ENCODE data around the gene SNRNP70.

GRCh38 chr19:49132974-49133609 lies 47.8 kb downstream of the SNRNP70 start:
- TF ChIP-seq FOXM1 (IDR thresholded peaks at IDR 0.05; ENCODE audit: borderline replicate concordance, low read depth), result no peak
- no peak for TF ChIP-seq YY1 (IDR thresholded peaks at IDR 0.05; ENCODE audit: low read depth)
- no peak for TF ChIP-seq TAF1 (IDR thresholded peaks at IDR 0.05; ENCODE audit: low read depth)
- TF ChIP-seq REST (IDR thresholded peaks at IDR 0.05; ENCODE audit: low read depth), result no peak
- no peak for TF ChIP-seq EP300 (IDR thresholded peaks at IDR 0.05; ENCODE audit: borderline replicate concordance)
- TF ChIP-seq CEBPB (IDR thresholded peaks at IDR 0.05), result no peak
- TF ChIP-seq RAD21 (IDR thresholded peaks at IDR 0.05; ENCODE audit: low read depth), result no peak
- TF ChIP-seq, protein P1, sequence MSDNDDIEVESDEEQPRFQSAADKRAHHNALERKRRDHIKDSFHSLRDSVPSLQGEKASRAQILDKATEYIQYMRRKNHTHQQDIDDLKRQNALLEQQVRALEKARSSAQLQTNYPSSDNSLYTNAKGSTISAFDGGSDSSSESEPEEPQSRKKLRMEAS (IDR thresholded peaks at IDR 0.05), result no peak
- no peak for TF ChIP-seq ZBTB7A (IDR thresholded peaks at IDR 0.05; ENCODE audit: low read depth)
- no peak for TF ChIP-seq EGR1 (IDR thresholded peaks at IDR 0.05)
- no peak for TF ChIP-seq TCF12 (IDR thresholded peaks at IDR 0.05; ENCODE audit: low read depth)
- no peak for TF ChIP-seq TEAD4 (IDR thresholded peaks at IDR 0.05)

Data from Ishikawa (cell line).